GM20000 (cell line): ENCODE results near the gene TM9SF4.
"Not testable (repeated sequence)": the region's sequence is repeated elsewhere in the genome, so short reads cannot be mapped to it uniquely, and the experiment has no call there.

Experiments
- DNase-seq: peaks from one replicate; pipeline ENCODE4 v3.0.0; 2012; ENCODE audit warnings: low spot score
- CTCF ChIP-seq: IDR thresholded peaks from 2 replicates; pipeline ENCODE4 v1.5.1; 2012; ENCODE audit warnings: mild to moderate bottlenecking, control low read depth; ENCODE audit errors: extremely low read depth, missing control alignments

The TM9SF4 gene

DNA sequence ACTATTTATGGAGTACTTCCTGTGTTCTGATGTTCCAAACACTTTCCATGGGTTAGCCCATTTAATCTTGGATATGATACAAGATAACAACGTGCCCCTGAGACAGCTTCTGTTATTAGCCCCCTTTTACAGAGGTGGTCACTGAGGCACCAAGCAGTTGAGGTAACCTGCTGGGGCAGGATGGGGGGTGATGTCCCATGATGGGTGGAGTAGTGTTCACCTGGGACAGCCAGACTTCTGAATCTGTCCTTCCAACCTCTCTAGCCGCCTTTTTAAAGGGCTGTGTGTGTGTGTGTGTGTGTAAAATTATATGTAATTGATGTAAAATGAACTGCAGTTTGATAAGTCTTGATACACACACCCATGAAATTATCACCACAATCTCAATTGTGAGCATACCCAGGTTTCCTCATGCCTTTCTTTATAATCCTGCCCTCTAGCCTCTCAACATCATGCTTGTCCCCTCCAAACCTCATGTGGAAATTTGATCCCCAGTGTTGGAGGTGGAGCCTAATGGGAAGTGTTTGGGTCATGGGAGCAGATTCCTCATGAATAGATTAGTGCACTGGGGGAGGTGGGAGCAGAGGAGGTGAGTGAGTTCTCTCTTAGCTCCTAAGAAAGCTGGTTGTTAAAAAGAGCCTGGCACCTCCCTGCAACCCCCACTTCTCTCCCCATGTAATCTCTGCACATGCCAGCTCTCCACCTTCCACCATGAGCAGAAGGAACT lies 58.8 kb downstream of the TM9SF4 start:
- TF ChIP-seq CTCF: no peak
- no peak for DNase-seq

DNA sequence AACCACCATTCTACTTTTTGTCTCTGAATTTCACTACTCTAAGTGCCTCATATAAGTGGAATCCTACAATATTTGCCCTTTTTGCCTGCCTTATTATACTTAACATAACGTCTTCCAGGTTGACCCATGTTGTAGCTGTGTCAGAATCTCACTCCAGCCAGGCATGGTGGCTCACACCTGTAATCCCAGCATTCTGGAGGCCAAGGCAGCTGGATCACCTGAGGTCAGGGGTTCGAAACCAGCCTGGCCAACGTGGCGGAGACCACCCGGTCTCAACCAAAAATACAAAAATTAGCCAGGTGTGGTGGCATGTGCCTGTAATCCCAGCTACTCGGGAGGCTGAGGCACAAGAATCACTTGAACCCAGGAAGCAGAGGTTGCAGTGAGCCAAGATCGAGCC lies 68.2 kb downstream of the TM9SF4 start:
- DNase-seq: not testable (repeated sequence)

DNA sequence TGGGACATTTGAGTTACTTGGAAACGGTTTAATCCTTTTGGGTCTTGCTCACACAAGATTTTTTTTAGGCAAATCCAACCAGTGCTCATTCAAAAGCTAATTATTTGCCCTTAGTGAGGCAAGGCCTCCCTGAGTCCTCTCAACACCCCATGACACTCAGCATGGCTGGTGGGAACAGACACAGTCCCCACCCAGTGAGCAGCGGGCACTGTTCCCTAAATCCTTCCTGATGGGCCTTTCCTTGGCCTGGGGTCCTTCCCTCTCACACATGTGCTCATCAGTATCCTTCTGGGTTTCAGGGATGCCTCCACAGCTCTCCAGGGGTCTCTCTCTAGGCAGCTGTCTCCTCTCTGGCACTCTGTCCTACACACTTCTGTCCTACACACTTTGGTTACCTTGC lies 70.0 kb downstream of the TM9SF4 start:
- TF ChIP-seq CTCF: no peak
- no peak for DNase-seq

- no peak for TF ChIP-seq CTCF
- DNase-seq: no peak
These were observed 70.4 kb downstream of the TM9SF4 start for GRCh38 chr20:32179934-32180333.

DNA sequence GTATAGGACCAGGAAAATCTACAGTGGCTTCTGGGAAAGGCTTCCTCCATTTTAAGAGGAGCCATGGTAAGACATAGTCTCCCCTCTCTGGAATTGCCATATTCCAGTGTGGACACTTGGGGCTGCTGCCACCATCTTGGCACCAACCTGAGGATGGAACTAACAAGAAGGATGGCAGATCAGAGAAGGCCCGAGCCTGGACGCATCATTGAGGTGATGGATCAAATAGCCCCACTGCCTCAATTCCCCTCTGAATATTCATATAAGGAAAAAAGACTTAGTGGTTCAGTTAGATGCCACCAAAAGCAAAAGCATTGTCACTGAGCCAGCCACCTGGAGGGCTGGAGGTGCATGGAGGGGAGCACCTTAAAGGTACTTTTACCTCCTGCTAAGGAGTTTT lies 72.1 kb downstream of the TM9SF4 start:
- no peak for DNase-seq
- TF ChIP-seq CTCF: no peak

GRCh38 chr20:32183947-32184635 lies 74.6 kb downstream of the TM9SF4 start:
- DNase-seq: no peak
- TF ChIP-seq CTCF: no peak

DNA sequence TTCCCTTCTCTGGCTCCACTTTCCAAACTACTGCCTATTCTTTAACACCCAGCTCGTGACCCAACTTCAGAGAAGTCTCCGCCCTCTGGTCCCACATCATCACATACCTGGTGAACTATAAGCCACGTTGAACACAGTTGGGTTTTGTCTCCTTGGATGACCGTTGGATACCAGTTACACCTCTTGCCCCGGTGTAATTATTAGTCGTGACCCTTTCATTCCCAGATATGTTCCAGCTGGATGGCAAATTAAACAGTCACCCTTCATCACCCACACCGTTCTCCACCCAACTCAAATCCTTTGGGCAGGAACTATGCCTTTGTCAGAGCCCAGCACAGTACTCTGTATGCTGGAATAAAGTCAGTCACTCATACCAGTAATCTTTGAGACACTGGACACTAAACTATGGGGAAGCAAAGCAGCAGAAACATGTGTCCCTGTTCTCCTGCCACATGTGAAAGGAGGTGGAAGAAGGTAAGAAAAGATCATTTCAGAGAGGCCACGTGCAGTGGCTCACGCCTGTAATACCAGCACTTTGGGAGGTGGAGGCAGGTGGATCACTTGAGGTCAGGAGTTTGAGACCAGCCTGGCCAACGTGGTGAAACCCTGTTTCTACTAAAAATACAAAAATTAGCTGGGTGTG lies 75.6 kb downstream of the TM9SF4 start:
- no peak for TF ChIP-seq CTCF
- no peak for DNase-seq

DNA sequence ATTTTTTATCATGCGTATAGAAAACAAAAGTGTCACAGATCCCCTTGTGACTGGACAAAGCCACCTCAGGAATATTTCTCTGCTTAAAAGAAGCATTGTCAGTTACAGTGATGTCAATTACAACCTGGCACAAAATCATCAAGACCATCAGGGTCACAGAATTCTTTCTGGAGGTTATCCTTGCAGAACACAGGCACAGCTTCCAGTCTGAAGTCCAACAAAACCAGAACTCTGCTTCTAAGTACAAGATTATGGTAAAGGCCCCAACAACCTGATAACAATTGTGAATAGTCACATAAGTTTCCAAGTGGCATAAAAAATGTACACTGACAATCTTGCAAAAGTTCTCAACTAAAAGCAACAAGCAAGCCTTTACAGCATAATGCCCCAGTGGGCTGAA lies 77.0 kb downstream of the TM9SF4 start:
- DNase-seq: no peak
- TF ChIP-seq CTCF: no peak
